Measurements from ENCODE around the gene ACLY.

GRCh38 chr17:41956522-41956921 lies 37.8 kb upstream of the ACLY start:
- TF ChIP-seq CTCF (IDR thresholded peaks at IDR 0.05; ENCODE audit: poor library complexity) = no peak
- TF ChIP-seq EZH2 (IDR thresholded peaks at IDR 0.05; ENCODE audit: borderline replicate concordance) = no peak
